Upper lobe of right lung (tissue), 1 donor: Measurements from ENCODE around the gene CYB5D1. TPM values are rescaled to one million over a fixed set of nuclear protein-coding genes. Genes with fewer than 3 reads are reported as not detected.

ENCODE experiments used
- ATAC-seq: fragments of 200-7000 bp; cut with Tn5 transposase; one replicate; pipeline ENCODE4 v1.9.1; 2020; ENCODE audit warnings: mild to moderate bottlenecking, moderate library complexity
- DNase-seq: peaks from one replicate; pipeline ENCODE4 v3.0.0-alpha.2; 2020
- H3K27ac ChIP-seq: fragments of 200-600 bp; one replicate; pipeline ENCODE4 v1.8.0; 2022
- H3K27me3 ChIP-seq: fragments of 200-600 bp; one replicate; pipeline ENCODE4 v1.8.0; 2022; ENCODE audit warnings: mild to moderate bottlenecking
- H3K36me3 ChIP-seq: fragments of 200-600 bp; one replicate; pipeline ENCODE4 v1.8.0; 2022
- H3K4me1 ChIP-seq: fragments of 200-600 bp; one replicate; pipeline ENCODE4 v1.8.0; 2022
- H3K4me3 ChIP-seq: fragments of 200-600 bp; one replicate; pipeline ENCODE4 v1.8.0; 2022; ENCODE audit warnings: mild to moderate bottlenecking
- H3K9me3 ChIP-seq: fragments of 200-600 bp; one replicate; pipeline ENCODE4 v1.8.0; 2022
- CTCF ChIP-seq: fragments of 200-600 bp; IDR thresholded peaks from one replicate; pipeline ENCODE4 v1.8.0; 2022; ENCODE audit warnings: antibody characterized with exemption
- intact Hi-C: fragments of 100-400 bp; cut with DNase I; formaldehyde crosslinking; loops from one replicate; pipeline ENCODE4 v1.11.0; 2022
- total RNA-seq: library from RNA; stranded (reverse); fragmentation: NEBNext Ultra II Directional; extraction: Animal tissue kit (Norgen Biotek cat#: 25700); gene quantifications from one replicate; pipeline ENCODE4 v1.2.1, GENCODE V29; 2021
- donor health status: DM: no; HTN: yes; CAD: no; lungs with severe emphysema.

Gene CYB5D1
- total RNA-seq, 1 donor from 2014 or later, result 7.2 TPM

GRCh38 chr17:7822126-7822525 lies 35.7 kb upstream of the CYB5D1 start:
- intact Hi-C loops, result no loop called here

GRCh38 chr17:7823581-7824001 lies 34.2 kb upstream of the CYB5D1 start:
- intact Hi-C loops, result no loop called here
- DNase-seq (no peak), ATAC-seq (no peak)
- TF ChIP-seq CTCF, result no peak
- H3K9me3 ChIP-seq, result no peaks in the 10 kb centered on the region
- no peaks in the 10 kb centered on the region for H3K4me1 ChIP-seq
- no peaks in the 10 kb centered on the region for H3K36me3 ChIP-seq
- H3K4me3 ChIP-seq, result no peak overlapping the region
- no peaks in the 10 kb centered on the region for H3K27me3 ChIP-seq
- no peak overlapping the region for H3K27ac ChIP-seq

More at GRCh38 chr17:7822126-7822525, 35.7 kb upstream of the CYB5D1 start:
- Histone ChIP-seq H3K36me3 (no peaks in the 10 kb centered on the region), H3K27ac (no peak overlapping the region), H3K4me3 (no peak overlapping the region), H3K4me1 (no peaks in the 10 kb centered on the region), H3K9me3 (no peaks in the 10 kb centered on the region), H3K27me3 (no peaks in the 10 kb centered on the region)
- no peak for DNase-seq
- no peak for TF ChIP-seq CTCF
- no peak for ATAC-seq

GRCh38 chr17:7824021-7824924 lies 33.5 kb upstream of the CYB5D1 start:
- DNase-seq, result no peak
- TF ChIP-seq CTCF, result no peak
- no peak for ATAC-seq
- Histone ChIP-seq H3K4me3 (no peak overlapping the region), H3K4me1 (no peaks in the 10 kb centered on the region), H3K9me3 (no peaks in the 10 kb centered on the region), H3K27ac (no peak overlapping the region), H3K27me3 (no peaks in the 10 kb centered on the region), H3K36me3 (no peaks in the 10 kb centered on the region)
- intact Hi-C loops, result no loop called here

- no peaks in the 10 kb centered on the region for H3K27me3 ChIP-seq
- H3K9me3 ChIP-seq, result no peaks in the 10 kb centered on the region
- no peaks in the 10 kb centered on the region for H3K4me1 ChIP-seq
- intact Hi-C loops, result no loop called here
- H3K4me3 ChIP-seq, result no peak overlapping the region
- DNase-seq (no peak), ATAC-seq (no peak)
- peak; percentile 9 for TF ChIP-seq CTCF
- H3K27ac ChIP-seq, result no peak overlapping the region
- no peaks in the 10 kb centered on the region for H3K36me3 ChIP-seq
Observed at GRCh38 chr17:7825206-7825990, 32.4 kb upstream of the CYB5D1 start.

GRCh38 chr17:7830616-7831015 lies 27.2 kb upstream of the CYB5D1 start:
- intact Hi-C loops, result no loop called here
- no peak for DNase-seq
- H3K27ac ChIP-seq, result no peak overlapping the region
- no peak for TF ChIP-seq CTCF
- H3K36me3 ChIP-seq, result no peaks in the 10 kb centered on the region
- ATAC-seq, result no peak
- H3K9me3 ChIP-seq, result no peaks in the 10 kb centered on the region
- no peaks in the 10 kb centered on the region for H3K4me1 ChIP-seq
- no peak overlapping the region for H3K4me3 ChIP-seq
- H3K27me3 ChIP-seq, result no peaks in the 10 kb centered on the region
